Medulla oblongata (tissue), 1 donor: ENCODE data around the gene MYOZ3.

Experiments used
- DNase-seq: peaks from one replicate; pipeline ENCODE4 v3.0.0-alpha.2; 2015; ENCODE audit errors: extremely low spot score

MYOZ3 gene

DNA sequence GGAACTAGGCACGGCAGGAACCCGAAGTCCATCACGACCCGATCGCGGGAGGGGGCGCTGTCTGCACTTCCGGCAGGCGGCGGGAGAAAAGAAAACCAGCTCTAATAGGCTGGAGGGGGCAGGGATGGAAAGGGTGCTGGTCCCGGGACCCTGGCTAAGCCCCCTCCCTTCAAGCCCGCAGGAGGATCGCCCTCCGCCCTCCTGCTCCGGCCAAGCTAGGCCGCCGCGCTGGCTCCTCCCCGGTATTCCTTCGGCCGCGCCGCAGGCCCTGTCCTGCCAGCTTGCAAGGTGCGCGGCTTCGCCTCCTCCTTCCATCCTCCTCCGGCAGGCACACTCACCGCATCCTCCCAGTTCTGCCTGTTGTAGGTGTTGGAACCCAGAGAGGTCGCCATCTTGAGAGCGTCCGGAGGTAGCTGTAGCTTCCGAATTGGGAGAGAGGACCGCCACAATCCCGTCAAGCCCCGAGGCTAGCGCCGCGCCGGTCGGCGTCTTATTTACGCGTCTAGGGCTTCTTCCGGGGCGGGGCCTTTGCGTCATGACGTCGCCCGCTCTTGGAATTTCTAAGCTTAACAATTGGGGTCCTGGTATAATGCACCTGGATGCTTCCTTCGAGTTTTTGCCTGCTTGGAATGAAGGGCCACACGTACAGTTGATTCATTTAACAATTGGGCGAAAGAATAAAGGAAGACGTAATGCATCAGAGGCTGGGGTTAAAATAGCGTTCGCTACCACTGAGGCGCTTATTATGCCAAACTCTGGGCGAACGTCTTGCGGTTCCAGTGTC lies 39.7 kb downstream of the MYOZ3 start, which contains the start of gene RBM22:
TSS of gene RBM22 (minus strand) at position 469 of the 784 bp plus-strand sequence. CDS start at position 392, 77 bp downstream.
- DNase-seq, result peak; percentile 94

DNA sequence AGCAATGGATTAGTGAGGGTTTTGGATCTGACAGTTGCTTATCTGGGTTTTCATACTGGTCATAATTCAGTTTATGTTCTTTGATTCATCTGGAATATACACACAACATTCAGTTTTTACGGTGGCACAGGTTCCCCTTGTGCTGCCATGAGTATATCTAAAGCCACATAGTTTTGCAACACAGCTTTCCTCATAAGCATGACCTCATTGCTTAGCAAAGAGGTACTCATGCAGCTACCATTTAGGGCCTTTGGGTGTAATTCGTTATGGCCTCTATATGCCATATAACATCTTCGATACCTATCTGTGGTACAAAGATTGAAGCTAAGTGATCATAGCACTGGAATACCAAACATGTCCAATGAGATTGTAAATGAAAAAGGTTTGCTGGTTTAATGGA lies 42.7 kb downstream of the MYOZ3 start:
- DNase-seq, result no peak

DNA sequence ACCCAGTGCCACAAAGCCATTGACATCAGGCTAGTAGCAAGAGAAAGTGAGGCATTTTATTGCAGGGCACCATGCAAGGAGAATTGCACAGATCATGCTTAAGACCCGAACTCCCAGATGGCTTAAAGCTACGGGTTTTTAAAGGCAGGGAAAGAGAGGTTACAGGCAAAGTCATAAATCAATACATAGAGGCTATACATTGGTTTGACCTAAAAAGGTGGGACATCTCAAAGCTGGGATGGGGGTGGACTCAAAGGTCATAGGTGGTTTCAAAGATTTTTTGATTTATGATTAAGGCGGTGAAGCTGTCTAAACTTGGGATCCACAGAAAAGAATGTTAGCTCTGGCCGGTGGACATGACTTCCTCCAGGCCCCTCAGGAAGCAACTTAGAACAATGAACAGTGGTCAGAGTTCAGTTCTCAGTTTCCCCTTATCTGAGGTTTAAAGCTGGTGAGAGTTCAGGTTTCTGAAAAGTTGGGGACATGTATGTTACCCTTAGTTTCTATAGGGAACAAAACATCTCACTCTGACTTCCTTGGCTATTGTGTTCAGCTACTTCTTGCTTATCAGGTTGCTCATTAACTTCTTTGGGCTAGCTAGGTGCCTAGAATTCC lies 45.8 kb downstream of the MYOZ3 start:
- no peak for DNase-seq

DNA sequence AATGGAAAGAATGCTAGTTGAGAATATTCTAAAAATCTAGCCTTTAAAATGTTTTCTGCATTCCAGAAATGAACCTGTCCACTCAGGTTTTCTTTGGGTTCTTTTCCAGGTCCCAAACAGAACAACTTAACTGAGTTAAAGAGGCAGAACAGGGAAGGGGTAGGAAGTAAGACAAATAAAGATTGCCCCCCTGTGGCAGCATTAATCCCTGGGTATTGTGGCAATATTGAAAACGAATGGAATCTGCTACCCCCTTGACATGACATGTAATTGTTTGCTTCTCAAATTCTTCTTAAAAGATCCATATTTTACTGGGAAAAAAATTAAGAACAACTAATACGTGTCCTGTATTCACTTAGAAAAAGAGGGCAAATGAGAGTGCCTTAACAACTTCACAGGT lies 49.1 kb downstream of the MYOZ3 start:
- no peak for DNase-seq

DNA sequence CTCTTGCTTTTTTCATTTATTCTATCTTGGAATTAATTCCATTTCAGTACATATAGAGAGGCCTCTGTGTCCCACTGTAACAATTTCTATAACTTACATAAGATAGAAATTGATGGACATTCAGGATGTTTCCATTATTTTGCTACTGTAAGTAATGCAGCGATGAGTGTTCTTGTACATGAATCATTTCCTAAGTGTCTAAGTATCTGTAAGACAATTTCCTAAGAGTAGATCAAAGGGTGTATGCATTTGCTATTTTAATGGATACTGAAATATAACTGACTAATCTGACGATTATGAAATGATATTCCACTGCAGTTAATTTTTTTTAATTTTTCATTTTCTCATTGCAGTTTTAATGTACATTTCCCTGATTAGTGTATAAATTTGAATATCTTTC lies 62.8 kb downstream of the MYOZ3 start:
- no peak for DNase-seq
